ENCODE results near the gene ALOXE3. TPM values are rescaled to one million over a fixed set of nuclear protein-coding genes. Genes with fewer than 3 reads are reported as not detected.

ALOXE3 gene
- total RNA-seq, 1 donor from 2014 or later = not detected

GRCh38 chr17:8140065-8141029, 22.0 kb upstream of the ALOXE3 start:
- POLR2A ChIA-PET = interaction anchor here (1.1 to 6.3 kb wide), 11 partner anchors 8 to 108 kb away, joined by 3 to 139 read pairs (median 15); partner anchors contain the start of genes BORCS6, CTC1, HES7 and PER1
- H3K4me1 Mint-ChIP-seq = no peaks in the 10 kb centered on the region
- no peak overlapping the region for H3K4me3 Mint-ChIP-seq
- no peak overlapping the region for H3K27ac Mint-ChIP-seq
- no peak for ATAC-seq (ENCODE audit: low read depth)
- intact Hi-C loops (cut with micrococcal nuclease) = no loop called here
- H3K36me3 Mint-ChIP-seq (ENCODE audit: low read depth) = peaks cover 39% of the 10 kb centered on the region
- no peaks in the 10 kb centered on the region for H3K27me3 Mint-ChIP-seq
- no peaks in the 10 kb centered on the region for H3K9me3 Mint-ChIP-seq
- CTCF ChIA-PET = interaction anchor here (1.0 kb wide), 1 partner anchor 17 kb away, joined by 3 read pairs; no protein-coding TSS in a partner anchor
- no peak for DNase-seq
- TF ChIP-seq CTCF (IDR thresholded peaks at IDR 0.05) = no peak

- ChIA-PET CTCF (interaction anchor here (0.7 to 2.8 kb wide), 14 partner anchors 12 to 238 kb away, joined by 3 to 19 read pairs (median 4); partner anchors contain the start of gene KRABD2), POLR2A (interaction anchor here (0.5 to 6.3 kb wide), 24 partner anchors 9 to 655 kb away, joined by 3 to 139 read pairs (median 7); partner anchors contain the start of genes BORCS6, CTC1, HES7 and PER1)
- Mint-ChIP-seq H3K9me3 (no peaks in the 10 kb centered on the region), H3K4me1 (no peaks in the 10 kb centered on the region), H3K4me3 (no peak overlapping the region), H3K36me3 (ENCODE audit: low read depth) (peaks cover 28% of the 10 kb centered on the region), H3K27me3 (no peaks in the 10 kb centered on the region), H3K27ac (no peak overlapping the region)
- TF ChIP-seq CTCF (IDR thresholded peaks at IDR 0.05) = peak; percentile 93
- ATAC-seq (ENCODE audit: low read depth) (peak; percentile 94), DNase-seq (peak; percentile 94)
- intact Hi-C loops (cut with micrococcal nuclease) = loop anchor here (1.0 kb wide), 10 partner anchors 12 to 161 kb away; partner anchors contain the start of genes CTC1 and SLC25A35
Observed at GRCh38 chr17:8138672-8139371, 20.5 kb upstream of the ALOXE3 start.

DNA sequence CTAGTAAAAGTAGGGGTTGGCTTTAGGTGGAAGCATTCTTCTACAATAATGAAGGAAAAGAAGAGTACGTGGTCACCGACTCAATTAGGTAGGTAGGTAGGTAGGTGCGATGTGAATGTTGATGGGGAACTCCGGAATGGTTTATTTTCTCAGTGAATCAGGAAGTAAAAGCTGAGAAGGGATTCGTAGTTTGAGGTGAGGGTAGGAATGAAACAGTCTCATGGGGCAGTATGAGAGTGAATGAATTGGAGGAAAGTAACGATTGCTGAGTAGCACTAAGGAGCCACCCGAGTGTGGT, 20.0 kb upstream of the ALOXE3 start:
- Mint-ChIP-seq H3K9me3 (no peaks in the 10 kb centered on the region), H3K27ac (no peak overlapping the region), H3K36me3 (ENCODE audit: low read depth) (peaks cover 23% of the 10 kb centered on the region), H3K4me1 (no peaks in the 10 kb centered on the region), H3K4me3 (no peak overlapping the region), H3K27me3 (no peaks in the 10 kb centered on the region)
- CTCF ChIA-PET = interaction anchor here (0.9 to 2.8 kb wide), 12 partner anchors 12 to 238 kb away, joined by 3 to 19 read pairs (median 4); partner anchors contain the start of gene KRABD2
- DNase-seq = no peak
- no peak for ATAC-seq (ENCODE audit: low read depth)
- POLR2A ChIA-PET = interaction anchor here (1.0 to 6.3 kb wide), 20 partner anchors 12 to 451 kb away, joined by 3 to 139 read pairs (median 10); partner anchors contain the start of genes BORCS6, CTC1, HES7 and PER1
- TF ChIP-seq CTCF (IDR thresholded peaks at IDR 0.05) = no peak
- intact Hi-C loops (cut with micrococcal nuclease) = loop anchor here (1.0 kb wide), 2 partner anchors 12 to 162 kb away; no protein-coding TSS in a partner anchor

GRCh38 chr17:8137645-8138373, 19.5 kb upstream of the ALOXE3 start:
- no peak for TF ChIP-seq CTCF (IDR thresholded peaks at IDR 0.05)
- CTCF ChIA-PET = interaction anchor here (0.7 to 2.8 kb wide), 12 partner anchors 11 to 239 kb away, joined by 3 to 19 read pairs (median 3); partner anchors contain the start of gene KRABD2
- H3K36me3 Mint-ChIP-seq (ENCODE audit: low read depth) = peaks cover 20% of the 10 kb centered on the region
- no peak overlapping the region for H3K27ac Mint-ChIP-seq
- H3K27me3 Mint-ChIP-seq = no peaks in the 10 kb centered on the region
- no peaks in the 10 kb centered on the region for H3K9me3 Mint-ChIP-seq
- intact Hi-C loops (cut with micrococcal nuclease) = loop anchor here (1.0 kb wide), 2 partner anchors 12 to 162 kb away; no protein-coding TSS in a partner anchor
- ATAC-seq (ENCODE audit: low read depth) (no peak), DNase-seq (no peak)
- POLR2A ChIA-PET = interaction anchor here (1.0 to 6.3 kb wide), 11 partner anchors 11 to 158 kb away, joined by 3 to 139 read pairs (median 14); partner anchors contain the start of genes CTC1, HES7, PER1 and SLC25A35
- no peak overlapping the region for H3K4me3 Mint-ChIP-seq
- no peaks in the 10 kb centered on the region for H3K4me1 Mint-ChIP-seq

Measured in activated B cell treated with CpG ODN at 0.5 μM for 24 hours (primary cell).